Gastrocnemius medialis (tissue), 4 donors: ENCODE results near the gene PLXNC1. TPM values are rescaled to one million over a fixed set of nuclear protein-coding genes. Genes with fewer than 3 reads are reported as not detected.

Experiments used
- ATAC-seq, 2 donors: fragments of 150-250 bp; one replicate each; pipeline ENCODE4 v1.9.1; 2016
- DNase-seq, 2 donors: peaks; one replicate each; pipeline ENCODE4 v3.0.0-alpha.2; 2019
- H3K27ac ChIP-seq, 4 donors: fragments of 200-600 bp; sonication (generic); 1 replicate in 1 of 4; 2 replicates in 3 of 4; pipeline ENCODE4 v1.5.1; 2016 to 2018; ENCODE audit warnings: mild to moderate bottlenecking in 2 of 4, moderate library complexity in 1 of 4
- H3K27me3 ChIP-seq, 3 donors: fragments of 200-600 bp; sonication (generic) in 2 of 3; 1 replicate in 1 of 3; 2 replicates in 2 of 3; pipeline versions ENCODE4 v1.5.1 to v1.6.0; 2016 to 2019; ENCODE audit warnings: mild to moderate bottlenecking in 1 of 3, moderate library complexity in 1 of 3
- H3K36me3 ChIP-seq, 2 donors: fragments of 200-600 bp; sonication (generic) in 1 of 2; one replicate each; pipeline ENCODE4 v1.5.1; 2017 to 2018
- H3K4me1 ChIP-seq, 2 donors: fragments of 200-600 bp; sonication (generic) in 1 of 2; one replicate each; pipeline ENCODE4 v1.5.1; 2016 to 2017; ENCODE audit warnings: mild to moderate bottlenecking in 2 of 2
- H3K4me3 ChIP-seq, 4 donors: fragments of 200-600 bp; sonication (generic) in 3 of 4; 1 replicate in 1 of 4; 2 replicates in 3 of 4; pipeline ENCODE4 v1.5.1; 2016 to 2019; ENCODE audit warnings: mild to moderate bottlenecking in 2 of 4
- H3K9me3 ChIP-seq, 3 donors: fragments of 200-600 bp; sonication (generic) in 2 of 3; 1 replicate in 1 of 3; 2 replicates in 2 of 3; pipeline ENCODE4 v1.5.1; 2016 to 2019
- POLR2A ChIP-seq, 2 donors: fragments of 450-650 bp; IDR thresholded peaks; one replicate each; pipeline ENCODE4 v1.6.1; 2017; ENCODE audit warnings: antibody characterized with exemption in 2 of 2, mild to moderate bottlenecking in 2 of 2, moderate library complexity in 2 of 2
- in situ Hi-C, 4 donors: fragments of 200-750 bp; cut with MboI; loops; one replicate each; pipeline versions ENCODE4 v1.15.0 to v1.8.0; 2017; ENCODE audit warnings: low sequenced_read_pairs in 4 of 4
- intact Hi-C: fragments of 100-400 bp; cut with DNase I; formaldehyde crosslinking; loops from one replicate; pipeline ENCODE4 v1.15.1; 2023; ENCODE audit warnings: low total_unique reads
- total RNA-seq, 4 donors: library from RNA; depleted of rRNA; stranded (reverse); fragments of >200 nt; gene quantifications; one replicate each; pipeline versions ENCODE4 v1.1.0 to v1.2.3, GENCODE V29; 2016
- TF ChIP-seq, protein P1 (sequence below), 5 experiments: fragments of 450-650 bp in 3 of 5; fragments of 200-600 bp in 2 of 5; sonication (generic) in 2 of 5; IDR thresholded peaks in 4 of 5; conservative IDR thresholded peaks in 1 of 5; 1 replicate in 4 of 5; 2 replicates in 1 of 5; pipeline ENCODE4 v1.5.1; 2016 to 2019; ENCODE audit warnings: antibody characterized with exemption in 5 of 5, mild to moderate bottlenecking in 3 of 5, moderate library complexity in 3 of 5

Gene PLXNC1
- total RNA-seq, 4 donors from 2014 or later: 0.62 to 2.2 (median 1.2) TPM

DNA sequence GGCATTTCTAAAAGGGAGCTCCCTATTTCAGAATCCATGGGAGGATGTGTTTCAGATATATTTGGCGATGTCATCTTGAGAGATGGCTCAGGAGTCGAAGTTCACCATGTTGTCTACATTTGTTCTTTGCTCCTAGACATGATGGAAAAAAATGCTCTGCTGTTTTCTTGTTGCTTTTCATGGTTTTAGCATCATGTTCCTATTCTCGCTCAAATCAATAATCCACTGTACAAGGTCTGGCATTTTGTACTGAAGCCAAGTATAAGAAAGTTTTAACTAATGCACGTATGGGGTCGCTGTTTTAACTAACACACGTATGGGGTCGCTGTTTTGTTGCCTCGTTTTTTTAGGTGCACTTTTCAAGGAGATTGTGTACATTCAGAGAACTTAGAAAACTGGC lies 60.9 kb downstream of the PLXNC1 start:
- DNase-seq: no peak
- no peak for ATAC-seq
- no peak for TF ChIP-seq POLR2A (IDR thresholded peaks at IDR 0.05)
- TF ChIP-seq, protein P1, sequence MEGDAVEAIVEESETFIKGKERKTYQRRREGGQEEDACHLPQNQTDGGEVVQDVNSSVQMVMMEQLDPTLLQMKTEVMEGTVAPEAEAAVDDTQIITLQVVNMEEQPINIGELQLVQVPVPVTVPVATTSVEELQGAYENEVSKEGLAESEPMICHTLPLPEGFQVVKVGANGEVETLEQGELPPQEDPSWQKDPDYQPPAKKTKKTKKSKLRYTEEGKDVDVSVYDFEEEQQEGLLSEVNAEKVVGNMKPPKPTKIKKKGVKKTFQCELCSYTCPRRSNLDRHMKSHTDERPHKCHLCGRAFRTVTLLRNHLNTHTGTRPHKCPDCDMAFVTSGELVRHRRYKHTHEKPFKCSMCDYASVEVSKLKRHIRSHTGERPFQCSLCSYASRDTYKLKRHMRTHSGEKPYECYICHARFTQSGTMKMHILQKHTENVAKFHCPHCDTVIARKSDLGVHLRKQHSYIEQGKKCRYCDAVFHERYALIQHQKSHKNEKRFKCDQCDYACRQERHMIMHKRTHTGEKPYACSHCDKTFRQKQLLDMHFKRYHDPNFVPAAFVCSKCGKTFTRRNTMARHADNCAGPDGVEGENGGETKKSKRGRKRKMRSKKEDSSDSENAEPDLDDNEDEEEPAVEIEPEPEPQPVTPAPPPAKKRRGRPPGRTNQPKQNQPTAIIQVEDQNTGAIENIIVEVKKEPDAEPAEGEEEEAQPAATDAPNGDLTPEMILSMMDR (IDR thresholded peaks at IDR 0.05 in 4 of 5, conservative IDR thresholded peaks at IDR 0.05 in 1 of 5): no peak
- no peaks in the 10 kb centered on the region for H3K27me3 ChIP-seq
- no peaks in the 10 kb centered on the region for H3K4me1 ChIP-seq
- in situ Hi-C loops (no loop called here), intact Hi-C loops (loop anchor here (10.0 kb wide), 1 partner anchor 86 kb away; no protein-coding TSS in a partner anchor)
- H3K4me3 ChIP-seq: no peak overlapping the region
- H3K27ac ChIP-seq: no peak overlapping the region
- H3K36me3 ChIP-seq: no peaks in the 10 kb centered on the region
- no peaks in the 10 kb centered on the region for H3K9me3 ChIP-seq

DNA sequence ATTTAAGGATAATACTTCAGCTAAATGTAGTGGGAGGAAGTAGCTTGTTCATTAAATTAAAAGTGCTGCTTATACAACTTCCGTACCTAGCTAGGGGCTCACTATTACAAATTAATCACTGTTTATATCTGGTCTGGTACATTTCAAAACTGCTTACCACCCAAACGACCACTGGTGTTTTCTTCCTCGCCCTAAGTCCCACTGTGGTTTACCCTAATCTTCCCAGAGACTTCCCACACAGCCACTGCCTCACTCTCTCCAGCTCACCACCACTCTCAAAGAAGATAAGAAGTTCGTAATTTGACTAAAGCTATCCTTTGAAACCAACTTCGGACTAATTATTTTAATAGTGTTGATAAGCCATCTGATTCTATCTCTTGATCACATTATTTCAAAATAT lies 62.6 kb downstream of the PLXNC1 start:
- Histone ChIP-seq H3K27me3 (no peaks in the 10 kb centered on the region), H3K27ac (no peak overlapping the region), H3K36me3 (no peaks in the 10 kb centered on the region), H3K9me3 (no peaks in the 10 kb centered on the region), H3K4me1 (no peaks in the 10 kb centered on the region), H3K4me3 (no peak overlapping the region)
- TF ChIP-seq POLR2A (IDR thresholded peaks at IDR 0.05): no peak
- TF ChIP-seq, protein P1 (IDR thresholded peaks at IDR 0.05 in 4 of 5, conservative IDR thresholded peaks at IDR 0.05 in 1 of 5): no peak
- in situ Hi-C loops: no loop called here
- intact Hi-C loops: no loop called here
- ATAC-seq (no peak), DNase-seq (no peak)

DNA sequence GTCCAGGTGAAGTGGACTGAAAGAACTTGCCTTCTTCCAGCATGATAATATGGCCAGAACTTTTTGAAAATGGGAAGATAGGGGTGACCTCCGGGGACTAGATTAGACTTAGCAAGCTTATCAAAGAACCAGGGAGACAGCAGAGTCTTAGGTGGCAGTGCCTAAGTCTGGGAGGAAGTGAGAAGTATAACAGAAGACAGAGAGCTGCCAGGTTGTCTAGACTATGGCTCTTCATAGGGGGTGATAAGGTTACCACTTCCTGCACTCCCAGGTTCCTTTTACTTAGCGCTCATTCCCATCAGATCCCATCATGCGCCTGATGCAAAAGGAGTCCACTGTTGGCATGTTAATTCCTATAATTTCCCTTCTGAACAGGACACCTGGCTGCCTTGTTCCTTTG lies 69.9 kb downstream of the PLXNC1 start:
- in situ Hi-C loops: no loop called here
- TF ChIP-seq, protein P1 (IDR thresholded peaks at IDR 0.05 in 4 of 5, conservative IDR thresholded peaks at IDR 0.05 in 1 of 5): no peak
- TF ChIP-seq POLR2A (IDR thresholded peaks at IDR 0.05): no peak
- H3K9me3 ChIP-seq: no peaks in the 10 kb centered on the region
- no peaks in the 10 kb centered on the region for H3K27me3 ChIP-seq
- no peak overlapping the region for H3K27ac ChIP-seq
- no peaks in the 10 kb centered on the region for H3K4me1 ChIP-seq
- DNase-seq (no peak), ATAC-seq (no peak)
- H3K4me3 ChIP-seq: no peak overlapping the region
- H3K36me3 ChIP-seq: no peaks in the 10 kb centered on the region
- intact Hi-C loops: no loop called here

DNA sequence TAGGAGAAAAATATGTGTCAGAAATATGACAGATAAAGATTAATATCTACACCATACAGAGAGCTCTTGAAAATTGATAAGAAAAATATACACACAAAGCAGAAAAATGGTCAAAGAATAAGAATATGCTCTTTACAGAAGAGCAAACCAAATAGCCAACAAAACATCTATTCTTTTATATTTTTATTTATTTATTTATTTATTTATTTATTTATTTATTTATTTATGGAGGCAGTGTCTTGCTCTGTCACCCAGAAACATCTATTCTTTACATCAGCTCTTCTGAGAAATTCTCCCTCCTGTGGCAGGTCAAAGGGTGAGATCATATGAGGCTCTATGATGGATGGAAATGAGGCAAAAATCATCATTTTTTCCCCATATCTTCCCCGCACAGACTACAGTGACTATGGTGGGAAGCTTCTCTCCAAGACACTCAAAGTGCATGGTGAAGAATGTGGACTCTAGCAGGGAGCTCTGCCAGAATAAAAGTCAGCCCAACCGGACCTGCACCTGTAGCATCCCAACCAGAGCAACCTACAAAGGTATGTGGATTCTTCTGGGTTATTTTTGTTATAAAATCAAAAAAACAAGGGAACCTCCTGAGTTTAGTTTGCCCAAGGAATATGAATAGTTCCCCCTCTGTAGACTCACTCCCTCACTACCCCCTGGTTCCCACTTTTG lies 71.4 kb downstream of the PLXNC1 start:
- ATAC-seq (no peak), DNase-seq (no peak)
- H3K27ac ChIP-seq: no peak overlapping the region
- intact Hi-C loops: no loop called here
- H3K4me3 ChIP-seq: no peak overlapping the region
- in situ Hi-C loops: no loop called here
- no peak for TF ChIP-seq POLR2A (IDR thresholded peaks at IDR 0.05)
- TF ChIP-seq, protein P1 (IDR thresholded peaks at IDR 0.05 in 4 of 5, conservative IDR thresholded peaks at IDR 0.05 in 1 of 5): no peak
- H3K9me3 ChIP-seq: no peaks in the 10 kb centered on the region
- H3K4me1 ChIP-seq: no peaks in the 10 kb centered on the region
- H3K27me3 ChIP-seq: no peaks in the 10 kb centered on the region
- no peaks in the 10 kb centered on the region for H3K36me3 ChIP-seq

DNA sequence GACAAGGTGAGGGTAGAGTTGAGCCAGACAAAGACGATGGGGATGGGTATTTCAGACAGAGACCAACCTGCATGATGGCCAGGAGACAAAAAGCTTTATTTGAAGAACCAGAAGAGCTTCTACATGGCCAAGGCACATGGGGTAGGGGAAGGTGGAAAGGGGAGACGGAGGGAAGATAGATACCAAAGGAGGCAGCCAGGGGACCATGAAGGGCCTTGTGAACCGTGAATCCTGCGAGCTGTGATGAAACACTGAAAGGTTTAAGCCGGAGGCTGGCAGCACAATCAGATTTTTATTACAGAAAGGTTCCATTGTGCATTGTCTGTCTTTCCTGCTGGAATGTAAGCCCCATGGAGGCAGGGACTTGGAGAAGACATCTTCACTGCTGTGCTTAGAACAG lies 72.4 kb downstream of the PLXNC1 start:
- H3K4me1 ChIP-seq: no peaks in the 10 kb centered on the region
- H3K27ac ChIP-seq: no peak overlapping the region
- no peak for TF ChIP-seq POLR2A (IDR thresholded peaks at IDR 0.05)
- TF ChIP-seq, protein P1 (IDR thresholded peaks at IDR 0.05 in 4 of 5, conservative IDR thresholded peaks at IDR 0.05 in 1 of 5): no peak
- no peak overlapping the region for H3K4me3 ChIP-seq
- in situ Hi-C loops (no loop called here), intact Hi-C loops (no loop called here)
- no peaks in the 10 kb centered on the region for H3K9me3 ChIP-seq
- H3K27me3 ChIP-seq: no peaks in the 10 kb centered on the region
- ATAC-seq (no peak), DNase-seq (no peak)
- no peaks in the 10 kb centered on the region for H3K36me3 ChIP-seq
